ENCODE results near the gene SSNA1.

The SSNA1 gene

DNA sequence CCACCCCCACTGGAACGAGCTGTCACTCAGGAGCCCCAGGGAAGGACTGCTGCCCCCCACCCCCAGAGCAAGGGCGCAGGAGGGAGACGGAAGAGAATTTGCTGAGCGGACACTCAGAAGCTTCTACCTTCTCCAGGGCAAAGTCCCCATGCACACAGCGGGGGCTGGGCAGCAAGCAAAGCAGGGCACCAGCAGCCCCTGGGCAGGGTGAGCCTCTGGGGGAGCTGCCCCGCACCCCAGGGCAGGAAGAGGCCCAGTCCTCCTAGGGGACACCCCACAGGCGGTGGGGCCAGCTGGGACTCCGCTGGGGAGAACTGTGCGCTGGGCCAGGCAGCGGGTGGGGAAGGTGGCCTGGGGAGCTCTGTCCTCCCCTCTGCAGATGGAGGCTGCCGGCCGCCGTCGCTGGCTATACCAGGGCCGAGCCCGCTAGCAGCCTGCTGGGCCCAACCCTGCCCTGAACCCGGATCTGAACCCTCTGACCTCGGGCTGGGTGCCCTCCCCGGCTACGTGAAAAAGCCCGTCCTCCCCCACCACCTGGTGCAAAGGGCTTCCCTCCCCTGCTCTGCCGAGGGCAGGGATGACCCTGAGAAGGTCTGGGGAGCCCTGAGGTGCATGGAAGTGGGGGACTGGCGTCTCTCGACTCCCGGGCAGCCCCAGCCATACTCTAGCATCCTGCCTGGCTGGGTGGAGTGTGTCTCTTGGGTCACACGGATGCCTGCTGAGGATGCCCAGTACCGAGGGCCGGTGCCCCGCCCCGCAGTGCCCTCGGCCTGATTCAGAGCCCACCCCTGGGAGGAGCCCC is 41.6 kb downstream of the SSNA1 start:
- TF ChIP-seq, protein P1, sequence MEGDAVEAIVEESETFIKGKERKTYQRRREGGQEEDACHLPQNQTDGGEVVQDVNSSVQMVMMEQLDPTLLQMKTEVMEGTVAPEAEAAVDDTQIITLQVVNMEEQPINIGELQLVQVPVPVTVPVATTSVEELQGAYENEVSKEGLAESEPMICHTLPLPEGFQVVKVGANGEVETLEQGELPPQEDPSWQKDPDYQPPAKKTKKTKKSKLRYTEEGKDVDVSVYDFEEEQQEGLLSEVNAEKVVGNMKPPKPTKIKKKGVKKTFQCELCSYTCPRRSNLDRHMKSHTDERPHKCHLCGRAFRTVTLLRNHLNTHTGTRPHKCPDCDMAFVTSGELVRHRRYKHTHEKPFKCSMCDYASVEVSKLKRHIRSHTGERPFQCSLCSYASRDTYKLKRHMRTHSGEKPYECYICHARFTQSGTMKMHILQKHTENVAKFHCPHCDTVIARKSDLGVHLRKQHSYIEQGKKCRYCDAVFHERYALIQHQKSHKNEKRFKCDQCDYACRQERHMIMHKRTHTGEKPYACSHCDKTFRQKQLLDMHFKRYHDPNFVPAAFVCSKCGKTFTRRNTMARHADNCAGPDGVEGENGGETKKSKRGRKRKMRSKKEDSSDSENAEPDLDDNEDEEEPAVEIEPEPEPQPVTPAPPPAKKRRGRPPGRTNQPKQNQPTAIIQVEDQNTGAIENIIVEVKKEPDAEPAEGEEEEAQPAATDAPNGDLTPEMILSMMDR (conservative IDR thresholded peaks at IDR 0.05; ENCODE audit: control insufficient read depth, insufficient read depth, low read depth, low read length), result no peak
- no peak overlapping the region for H3K4me3 ChIP-seq (ENCODE audit: control insufficient read depth, low read depth, low read length)
- DNase-seq (ENCODE audit: low read depth), result no peak

DNA sequence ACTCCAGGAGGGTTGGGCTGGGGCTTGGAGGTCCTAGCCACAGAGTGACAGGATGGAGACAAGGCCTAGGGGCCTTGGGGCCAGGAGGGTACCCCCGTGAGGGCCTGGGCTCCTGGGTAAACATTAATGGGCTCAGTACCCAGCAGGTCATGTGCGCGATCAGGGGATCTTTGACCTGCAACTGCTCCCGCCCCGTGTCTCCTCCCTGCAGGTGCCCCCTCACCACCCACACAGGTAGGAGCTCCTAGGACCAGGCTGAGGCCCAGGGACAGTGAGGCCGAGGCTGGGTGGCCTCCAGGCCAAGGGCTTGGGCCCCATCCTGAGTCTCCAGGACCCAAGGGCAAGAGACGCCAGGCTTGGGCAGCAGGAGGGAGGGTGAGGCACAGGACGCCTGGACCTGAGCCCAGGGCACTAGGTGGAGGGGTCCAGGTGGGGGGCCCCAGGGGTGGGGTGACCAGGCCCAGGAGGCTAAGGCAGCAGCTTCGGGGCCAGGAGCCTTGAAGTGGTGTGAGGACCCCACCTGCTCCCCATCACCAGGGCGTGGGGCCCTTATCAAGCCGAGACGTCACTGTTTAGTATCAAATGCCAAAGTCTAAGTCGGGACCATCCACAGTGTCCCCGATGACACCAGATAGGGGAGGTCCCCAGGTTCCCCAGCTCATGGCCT is 42.4 kb downstream of the SSNA1 start, which contains the start of gene SLC34A3:
SLC34A3 (plus strand) TSS at position 197 of the 667 bp plus-strand sequence. CDS start 802 bp downstream, outside the sequence.
- H3K4me3 ChIP-seq (ENCODE audit: control insufficient read depth, low read depth, low read length), result no peak within 1 kb of the TSS
- TF ChIP-seq, protein P1 (conservative IDR thresholded peaks at IDR 0.05; ENCODE audit: control insufficient read depth, insufficient read depth, low read depth, low read length), result no peak
- no peak for DNase-seq (ENCODE audit: low read depth)

DNA sequence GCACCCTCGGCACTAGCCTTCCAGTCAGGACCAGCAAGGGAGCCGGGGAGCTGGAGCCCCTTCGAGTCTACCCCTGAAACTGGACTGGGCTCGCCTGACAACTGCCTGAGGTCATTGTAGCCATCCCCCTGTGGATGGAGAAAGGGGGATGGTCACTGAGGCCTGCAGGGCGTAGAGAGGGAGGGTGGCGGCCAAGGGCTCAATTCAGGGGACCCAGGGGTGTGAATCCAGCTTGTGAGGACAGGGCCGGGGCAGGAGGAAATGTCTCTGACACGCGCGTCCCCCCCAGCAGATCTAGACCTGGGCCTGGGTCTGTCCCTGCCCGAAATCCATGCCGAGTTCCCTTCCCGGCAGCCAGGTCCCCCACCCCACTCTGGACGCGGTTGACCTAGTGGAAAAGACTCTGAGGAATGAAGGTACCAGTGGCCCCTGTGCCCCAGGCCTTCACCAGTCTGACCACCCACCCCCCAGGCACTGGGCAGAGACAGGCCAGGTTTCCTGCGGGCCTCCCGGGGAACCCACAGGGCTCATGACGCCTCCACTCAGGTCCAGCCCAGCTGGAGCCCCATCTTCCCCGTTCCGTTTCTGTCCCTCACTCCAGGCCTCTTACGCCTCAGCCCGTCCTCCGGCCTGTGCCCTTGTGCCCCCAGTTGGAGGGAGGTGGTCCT is 43.0 kb downstream of the SSNA1 start:
- TF ChIP-seq, protein P1 (conservative IDR thresholded peaks at IDR 0.05; ENCODE audit: control insufficient read depth, insufficient read depth, low read depth, low read length), result no peak
- DNase-seq (ENCODE audit: low read depth), result no peak
- H3K4me3 ChIP-seq (ENCODE audit: control insufficient read depth, low read depth, low read length), result no peak overlapping the region

DNA sequence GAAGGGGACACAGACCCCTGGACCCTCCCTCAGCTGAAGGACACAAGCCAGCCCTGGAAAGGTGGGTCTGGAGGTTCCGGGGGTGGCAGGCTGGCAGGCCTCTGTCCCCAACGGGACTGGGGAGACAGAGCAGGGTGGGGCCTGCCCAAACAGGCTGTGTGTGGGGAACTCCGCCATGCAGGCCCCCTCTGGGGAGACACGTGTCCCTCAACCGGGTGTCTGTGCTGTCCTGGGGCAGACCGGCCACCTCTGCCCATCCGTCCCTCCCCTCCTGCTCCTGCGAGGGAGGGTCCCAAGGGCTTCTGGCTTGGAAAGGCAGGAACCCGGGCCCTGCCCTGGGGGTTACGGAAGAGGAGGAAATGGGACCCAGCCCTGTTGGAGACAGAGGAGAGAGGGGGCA is 43.6 kb downstream of the SSNA1 start:
- TF ChIP-seq, protein P1 (conservative IDR thresholded peaks at IDR 0.05; ENCODE audit: control insufficient read depth, insufficient read depth, low read depth, low read length), result no peak
- DNase-seq (ENCODE audit: low read depth), result no peak
- H3K4me3 ChIP-seq (ENCODE audit: control insufficient read depth, low read depth, low read length), result no peak overlapping the region

DNA sequence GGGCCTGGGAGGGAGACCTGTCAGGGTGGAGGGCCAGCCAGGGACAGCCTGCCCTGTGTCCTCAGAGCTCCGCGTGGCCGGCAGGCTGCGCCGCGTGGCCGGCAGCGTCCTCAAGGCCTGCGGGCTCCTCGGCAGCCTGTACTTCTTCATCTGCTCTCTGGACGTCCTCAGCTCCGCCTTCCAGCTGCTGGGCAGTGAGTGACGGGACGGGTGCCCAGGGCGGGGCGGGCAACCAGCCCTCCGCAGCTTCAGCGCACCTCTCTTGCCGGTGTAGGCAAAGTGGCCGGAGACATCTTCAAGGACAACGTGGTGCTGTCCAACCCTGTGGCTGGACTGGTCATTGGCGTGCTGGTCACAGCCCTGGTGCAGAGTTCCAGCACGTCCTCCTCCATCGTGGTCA is 44.0 kb downstream of the SSNA1 start:
- DNase-seq (ENCODE audit: low read depth), result no peak
- no peak overlapping the region for H3K4me3 ChIP-seq (ENCODE audit: control insufficient read depth, low read depth, low read length)
- TF ChIP-seq, protein P1 (conservative IDR thresholded peaks at IDR 0.05; ENCODE audit: control insufficient read depth, insufficient read depth, low read depth, low read length), result no peak

DNA sequence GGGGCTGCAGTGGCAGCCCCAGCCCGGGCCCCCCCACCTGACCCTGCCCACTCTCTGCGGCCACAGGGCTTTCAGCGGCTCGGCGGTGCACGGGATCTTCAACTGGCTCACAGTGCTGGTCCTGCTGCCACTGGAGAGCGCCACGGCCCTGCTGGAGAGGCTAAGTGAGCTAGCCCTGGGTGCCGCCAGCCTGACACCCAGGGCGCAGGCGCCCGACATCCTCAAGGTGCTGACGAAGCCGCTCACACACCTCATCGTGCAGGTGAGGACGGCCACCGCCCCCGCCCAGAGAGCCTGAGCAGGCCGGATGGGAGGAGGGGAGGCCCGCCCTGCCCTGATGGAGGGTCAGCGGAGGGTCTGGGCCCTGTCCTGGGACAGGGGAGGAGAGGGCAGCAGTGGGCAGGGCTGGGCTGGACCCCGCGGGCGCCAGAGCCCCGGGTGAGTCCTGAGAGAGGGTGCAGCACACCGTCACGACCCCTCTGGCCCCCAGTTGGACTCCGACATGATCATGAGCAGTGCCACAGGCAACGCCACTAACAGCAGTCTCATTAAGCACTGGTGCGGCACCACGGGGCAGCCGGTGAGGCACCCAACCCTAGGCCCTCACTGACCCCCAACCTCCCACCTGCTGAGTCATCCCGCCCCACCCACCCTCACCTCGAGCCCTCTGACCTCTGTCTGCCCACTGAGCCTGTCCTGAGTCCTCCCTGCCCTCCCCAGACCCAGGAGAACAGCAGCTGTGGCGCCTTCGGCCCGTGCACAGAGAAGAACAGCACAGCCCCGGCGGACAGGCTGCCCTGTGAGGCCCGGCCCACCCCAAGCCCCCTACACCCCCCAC is 44.9 kb downstream of the SSNA1 start:
- DNase-seq (ENCODE audit: low read depth), result no peak
- TF ChIP-seq, protein P1 (conservative IDR thresholded peaks at IDR 0.05; ENCODE audit: control insufficient read depth, insufficient read depth, low read depth, low read length), result no peak
- H3K4me3 ChIP-seq (ENCODE audit: control insufficient read depth, low read depth, low read length), result no peak overlapping the region

Measured in fibroblast of mammary gland (primary cell).